ENCODE measurements around the gene LAMA5.

DNA sequence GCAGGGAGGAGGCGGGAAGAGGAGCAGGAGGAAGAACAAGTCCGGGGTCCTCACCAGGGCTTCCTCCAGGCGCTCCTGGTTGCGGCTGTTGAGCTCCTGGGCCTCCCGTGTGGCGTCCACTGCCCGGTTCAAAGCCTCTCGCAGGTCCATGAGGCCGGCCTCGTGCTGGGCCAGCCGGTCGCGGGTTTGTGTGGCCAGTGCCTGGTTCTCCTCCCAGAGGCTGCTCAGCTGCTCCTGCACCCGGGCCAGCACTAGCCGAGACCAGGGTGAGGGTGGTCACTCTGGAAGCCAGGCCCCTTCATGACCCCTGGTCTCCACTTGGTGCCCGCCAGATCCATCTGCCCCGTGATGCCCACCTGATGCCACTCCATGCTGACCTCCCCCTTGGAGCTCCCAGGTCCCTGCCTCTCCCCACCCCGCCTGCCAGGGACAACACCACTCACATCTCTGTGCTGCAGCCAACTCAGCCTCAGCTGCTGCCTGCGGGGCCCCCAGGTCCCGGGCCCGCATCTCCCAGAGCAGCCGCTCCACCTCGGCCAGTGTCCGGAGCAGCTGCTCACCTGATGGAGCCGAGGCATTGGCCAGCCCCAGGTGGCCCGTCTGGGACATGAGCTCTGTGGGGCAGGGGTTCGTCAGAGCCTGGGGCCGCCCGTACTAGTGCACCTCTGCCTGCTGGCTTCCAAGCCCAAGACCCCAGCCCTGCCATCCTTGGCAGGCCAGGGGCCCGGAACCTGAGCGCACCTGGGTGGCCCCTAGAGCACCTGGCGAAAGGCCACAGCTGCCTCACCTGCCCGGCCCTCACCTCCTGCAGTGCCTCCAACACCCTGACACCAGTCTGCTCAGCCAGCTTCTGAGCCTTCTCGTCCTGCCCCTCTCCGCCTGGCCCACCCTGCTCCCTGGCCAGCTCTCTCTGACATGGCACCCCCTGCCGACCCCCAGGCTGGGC lies 48.4 kb downstream of the LAMA5 start:
- TF ChIP-seq POLR2A (IDR thresholded peaks at IDR 0.05; ENCODE audit: low read length) (no peak), GATA1 (IDR thresholded peaks at IDR 0.05; ENCODE audit: low read depth, low read length) (no peak)

All from erythroblast (primary cell).